Lung (tissue), 16 donors: ENCODE results near the gene MRPS24. TPM values are rescaled to one million over a fixed set of nuclear protein-coding genes. Genes with fewer than 3 reads are reported as not detected.

ENCODE experiments used
- ATAC-seq: fragments of 200-7000 bp; cut with Tn5 transposase; one replicate; pipeline ENCODE4 v1.9.1; 2020; ENCODE audit warnings: moderate number of reproducible peaks; ENCODE audit not compliant: insufficient read depth, low FRiP score
- DNase-seq, 3 donors: peaks; one replicate each; pipeline ENCODE4 v3.0.0-alpha.2; 2013 to 2017
- H3K27ac ChIP-seq, 2 donors: one replicate each; pipeline ENCODE4 v1.5.1; 2013; ENCODE audit warnings: mild to moderate bottlenecking in 2 of 2, moderate library complexity in 2 of 2, control low read depth in 1 of 2, inconsistent platforms in 1 of 2, low read depth in 1 of 2, low read length in 1 of 2
- H3K27me3 ChIP-seq, 3 donors: one replicate each; pipeline ENCODE4 v1.5.1; 2013; ENCODE audit warnings: low read length in 2 of 3; ENCODE audit not compliant: control insufficient read depth in 3 of 3, insufficient read depth in 3 of 3
- H3K36me3 ChIP-seq, 4 donors: one replicate each; pipeline ENCODE4 v1.5.1; 2013; ENCODE audit warnings: low read length in 4 of 4, mild to moderate bottlenecking in 1 of 4, moderate library complexity in 1 of 4; ENCODE audit not compliant: control insufficient read depth in 4 of 4, insufficient read depth in 4 of 4
- H3K4me1 ChIP-seq, 5 donors: one replicate each; pipeline ENCODE4 v1.5.1; 2013; ENCODE audit warnings: low read length in 5 of 5, mild to moderate bottlenecking in 2 of 5, moderate library complexity in 1 of 5; ENCODE audit not compliant: control insufficient read depth in 5 of 5, insufficient read depth in 5 of 5
- H3K4me3 ChIP-seq: one replicate; pipeline ENCODE4 v1.5.1; 2013; ENCODE audit warnings: mild to moderate bottlenecking, control low read depth, moderate library complexity
- H3K9ac ChIP-seq, 2 donors: one replicate each; pipeline ENCODE4 v1.5.1; 2013; ENCODE audit warnings: low read length in 2 of 2, control low read depth in 1 of 2; ENCODE audit not compliant: insufficient read depth in 1 of 2
- H3K9me3 ChIP-seq, 4 donors: one replicate each; pipeline ENCODE4 v1.5.1; 2013; ENCODE audit warnings: low read length in 3 of 4, mild to moderate bottlenecking in 1 of 4, moderate library complexity in 1 of 4; ENCODE audit not compliant: control insufficient read depth in 4 of 4, insufficient read depth in 3 of 4
- WGBS, 2 donors: extraction: QIAGEN DNeasy Blood & Tissue Kit; methylation state at CpG; one replicate each; pipeline ENCODE4 v1.1.7; 2013; 5-methylcytosine and 5-hydroxymethylcytosine counted together
- long read RNA-seq, 5 donors: transcript quantifications; one replicate each; lab custom pipeline, GENCODE V29; 2026
- polyA plus RNA-seq, 2 donors: library from polyadenylated mRNA; stranded (reverse); fragments of 200-250 nt; gene quantifications; one replicate each; pipeline ENCODE4 v1.2.1, GENCODE V29; 2013
- total RNA-seq, 2 donors: library from RNA; depleted of rRNA in 1 of 2; stranded (reverse); fragments of >200 nt in 1 of 2; gene quantifications; one replicate each; pipeline ENCODE4 v1.2.1, GENCODE V29; 2014 to 2021
- TF ChIP-seq, protein P1 (sequence below): IDR thresholded peaks from 2 replicates; pipeline ENCODE4 v1.5.1; 2012; ENCODE audit warnings: mild to moderate bottlenecking; ENCODE audit errors: control extremely low read depth, extremely low read depth
- donor health status: control.
- donor health status: control.
- donor health status: Bipolar disorder and iron deficiency.
- donor health status: healthy.
- donor health status: DM: yes; HTN: yes; CAD: no.

Gene MRPS24
- total RNA-seq (10 to 100 TPM; 33.6 to 96.7 TPM), polyA plus RNA-seq (100 to 1,000 TPM; 119 to 126 TPM)
- long read RNA-seq, donor 1, transcript MRPS24-203 (3 exons, 743 nt): minor isoform, 16 of 86 reads
- long read RNA-seq, donor 1, transcript MRPS24-201 (4 exons, 707 nt): major isoform, 68 of 86 reads
- long read RNA-seq, donor 1, partial matches to known transcripts: 0 of 86 reads
- long read RNA-seq, donor 1, other reads (novel, unspliced or antisense): 0 of 86 reads
- long read RNA-seq, donor 2, transcript MRPS24-203 (3 exons, 743 nt): minor isoform, 12 of 38 reads
- long read RNA-seq, donor 2, transcript MRPS24-201 (4 exons, 707 nt): major isoform, 25 of 38 reads
- long read RNA-seq, donor 2, partial matches to known transcripts: 0 of 38 reads
- long read RNA-seq, donor 2, other reads (novel, unspliced or antisense): 0 of 38 reads
- long read RNA-seq, donor 3, transcript MRPS24-201 (4 exons, 707 nt): major isoform, 31 of 45 reads
- long read RNA-seq, donor 3, transcript MRPS24-203 (3 exons, 743 nt): minor isoform, 11 of 45 reads
- long read RNA-seq, donor 3, partial matches to known transcripts: 0 of 45 reads
- long read RNA-seq, donor 3, other reads (novel, unspliced or antisense): 0 of 45 reads
- long read RNA-seq, donor 4, transcript MRPS24-205 (2 exons, 392 nt): minor isoform, 6 of 44 reads
- long read RNA-seq, donor 4, transcript MRPS24-201 (4 exons, 707 nt): major isoform, 31 of 44 reads
- long read RNA-seq, donor 4, transcript MRPS24-203 (3 exons, 743 nt): minor isoform, 7 of 44 reads
- long read RNA-seq, donor 4, partial matches to known transcripts: 0 of 44 reads
- long read RNA-seq, donor 4, other reads (novel, unspliced or antisense): 0 of 44 reads
- long read RNA-seq, donor 5, transcript MRPS24-205 (2 exons, 392 nt): minor isoform, 7 of 81 reads
- long read RNA-seq, donor 5, transcript MRPS24-203 (3 exons, 743 nt): minor isoform, 9 of 81 reads
- long read RNA-seq, donor 5, transcript MRPS24-201 (4 exons, 707 nt): major isoform, 55 of 81 reads
- long read RNA-seq, donor 5, partial matches to known transcripts: 9 of 81 reads
- long read RNA-seq, donor 5, other reads (novel, unspliced or antisense): 0 of 81 reads

DNA sequence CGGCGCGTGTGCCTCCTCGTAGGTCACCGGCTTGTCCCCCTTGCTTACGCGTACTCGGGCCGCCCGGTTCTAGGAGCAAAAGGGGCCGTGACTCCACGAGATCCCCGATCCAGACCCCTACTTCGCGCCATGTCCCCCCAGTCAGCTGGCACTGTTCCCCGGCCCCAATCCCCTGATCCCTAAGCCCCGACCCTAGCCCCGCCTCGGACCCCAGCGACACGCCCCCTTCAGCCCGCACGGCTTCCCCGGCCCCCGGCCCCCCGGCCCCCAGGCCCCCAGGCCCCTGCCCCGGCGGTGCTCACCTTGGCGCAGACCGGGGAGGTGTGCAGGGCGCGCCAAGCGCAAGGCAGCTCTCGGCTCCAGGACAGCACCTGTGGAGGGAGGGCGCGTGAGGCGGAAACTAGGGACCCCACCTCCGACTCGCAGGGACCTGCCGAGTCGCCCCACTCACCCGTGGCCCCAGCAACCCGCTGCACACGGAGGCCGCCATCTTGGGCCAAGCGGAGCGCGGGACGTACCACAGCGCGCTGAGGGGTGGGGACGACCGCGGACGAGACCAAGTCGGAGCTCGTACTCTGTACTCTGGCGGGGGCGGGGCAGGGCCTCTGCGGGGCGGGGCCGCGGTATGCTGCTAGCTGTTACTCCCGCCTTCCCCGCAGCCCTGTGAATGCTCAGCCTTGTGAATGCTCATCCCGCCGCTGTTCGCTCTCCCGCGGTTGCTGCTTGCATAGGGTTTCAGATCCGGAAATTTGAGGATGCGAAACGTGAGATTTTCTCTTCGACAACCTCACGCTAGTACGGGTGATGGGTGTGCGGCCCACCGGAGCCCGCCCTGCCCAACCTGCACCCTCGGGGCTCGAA, at the start of gene MRPS24:
Gene MRPS24 (minus strand): TSS at position 512 of the 861 bp plus-strand sequence. CDS start 22 bp downstream, at position 490.
- DNase-seq: peak; percentile 95 to 98 (median 96)
- no peaks in the 10 kb centered on the region for H3K9me3 ChIP-seq
- no peaks in the 10 kb centered on the region for H3K27me3 ChIP-seq
- peak; percentile 99 for ATAC-seq
- 1% methylated on average over 70 to 81 of the region's 81 CpGs for WGBS, 2 donors
- H3K4me1 ChIP-seq: peaks cover 5 to 23% (median 9%) of the 10 kb centered on the region in 5 donors
- TF ChIP-seq, protein P1, sequence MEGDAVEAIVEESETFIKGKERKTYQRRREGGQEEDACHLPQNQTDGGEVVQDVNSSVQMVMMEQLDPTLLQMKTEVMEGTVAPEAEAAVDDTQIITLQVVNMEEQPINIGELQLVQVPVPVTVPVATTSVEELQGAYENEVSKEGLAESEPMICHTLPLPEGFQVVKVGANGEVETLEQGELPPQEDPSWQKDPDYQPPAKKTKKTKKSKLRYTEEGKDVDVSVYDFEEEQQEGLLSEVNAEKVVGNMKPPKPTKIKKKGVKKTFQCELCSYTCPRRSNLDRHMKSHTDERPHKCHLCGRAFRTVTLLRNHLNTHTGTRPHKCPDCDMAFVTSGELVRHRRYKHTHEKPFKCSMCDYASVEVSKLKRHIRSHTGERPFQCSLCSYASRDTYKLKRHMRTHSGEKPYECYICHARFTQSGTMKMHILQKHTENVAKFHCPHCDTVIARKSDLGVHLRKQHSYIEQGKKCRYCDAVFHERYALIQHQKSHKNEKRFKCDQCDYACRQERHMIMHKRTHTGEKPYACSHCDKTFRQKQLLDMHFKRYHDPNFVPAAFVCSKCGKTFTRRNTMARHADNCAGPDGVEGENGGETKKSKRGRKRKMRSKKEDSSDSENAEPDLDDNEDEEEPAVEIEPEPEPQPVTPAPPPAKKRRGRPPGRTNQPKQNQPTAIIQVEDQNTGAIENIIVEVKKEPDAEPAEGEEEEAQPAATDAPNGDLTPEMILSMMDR: no peak
- H3K4me3 ChIP-seq: peak within 1 kb of the TSS; percentile 99
- H3K27ac ChIP-seq: peak within 1 kb of the TSS; percentile 90 to 95
- peaks cover 6 to 13% (median 10%) of the 10 kb centered on the region in 4 donors for H3K36me3 ChIP-seq
- peak within 1 kb of the TSS; percentile 21 to 69 for H3K9ac ChIP-seq

DNA sequence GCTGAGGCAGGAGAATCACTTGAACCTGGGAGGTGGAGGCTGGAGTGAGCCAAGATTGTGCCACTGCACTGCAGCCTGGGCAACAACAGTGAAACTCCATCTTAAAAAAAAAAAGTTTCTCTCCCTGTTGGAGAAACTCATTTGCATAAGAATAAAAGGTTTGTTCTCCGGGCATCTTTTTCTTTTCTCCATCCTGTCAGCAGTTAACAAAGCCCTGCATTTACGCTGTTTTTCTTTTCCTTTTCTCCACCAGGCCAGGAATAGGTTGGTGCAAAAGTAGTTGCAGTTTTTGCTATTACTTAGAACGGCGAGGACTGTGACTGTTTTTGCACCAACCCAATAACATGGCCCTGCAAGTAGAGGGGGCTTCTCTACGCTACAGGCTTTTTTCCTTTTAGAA, 46.6 kb upstream of the MRPS24 start:
- peaks cover 0 to 3% (median 0%) of the 10 kb centered on the region in 4 donors for H3K36me3 ChIP-seq
- no peaks in the 10 kb centered on the region for H3K4me1 ChIP-seq
- H3K9me3 ChIP-seq: no peaks in the 10 kb centered on the region
- H3K27me3 ChIP-seq: no peaks in the 10 kb centered on the region
- DNase-seq (no peak), ATAC-seq (no peak)
- H3K4me3 ChIP-seq: no peak overlapping the region
- WGBS, 2 donors: 95 to 99% methylated on average over 5 of the region's 5 CpGs
- TF ChIP-seq, protein P1: no peak
- H3K9ac ChIP-seq: no peak overlapping the region
- H3K27ac ChIP-seq: no peak overlapping the region

DNA sequence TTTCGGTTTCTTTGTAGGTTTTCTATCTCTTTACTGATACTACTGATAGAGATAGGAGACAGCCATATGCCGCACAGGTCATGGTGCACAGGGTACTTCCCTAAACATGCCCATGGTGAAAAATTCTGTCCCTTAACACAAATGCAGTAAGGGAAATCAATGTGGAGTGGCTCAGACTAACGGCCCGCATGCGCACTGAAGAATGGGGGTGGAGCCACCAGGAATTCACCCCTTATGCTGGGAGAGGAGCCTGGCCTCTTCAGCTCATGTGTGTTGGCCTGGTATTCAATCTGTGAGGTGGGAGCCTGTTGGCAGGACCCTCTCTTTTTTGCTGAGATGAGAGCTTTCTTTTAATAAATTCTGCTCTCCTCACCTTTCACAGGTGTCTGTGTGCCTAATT, 45.5 kb upstream of the MRPS24 start:
- no peaks in the 10 kb centered on the region for H3K4me1 ChIP-seq
- ATAC-seq: no peak

More for the DNA sequence above, 45.5 kb upstream of the MRPS24 start:
- no peak overlapping the region for H3K27ac ChIP-seq
- no peaks in the 10 kb centered on the region for H3K9me3 ChIP-seq
- H3K9ac ChIP-seq: no peak overlapping the region
- TF ChIP-seq, protein P1: no peak
- no peak overlapping the region for H3K4me3 ChIP-seq
- WGBS, 2 donors: 92 to 94% methylated on average over 5 of the region's 5 CpGs
- H3K27me3 ChIP-seq: no peaks in the 10 kb centered on the region
- DNase-seq: no peak
- peaks cover 0 to 3% (median 0%) of the 10 kb centered on the region in 4 donors for H3K36me3 ChIP-seq
